Measurements from ENCODE around the gene HNMT.

GRCh38 chr2:137991078-137991477 is 26.8 kb downstream of the HNMT start:
- TF ChIP-seq CTCF (IDR thresholded peaks at IDR 0.05) (no peak), JUN (CRISPR knock-in tag; IDR thresholded peaks at IDR 0.05) (no peak), CBFB (CRISPR knock-in tag; IDR thresholded peaks at IDR 0.05; ENCODE audit: low read depth) (no peak), HMGXB4 (CRISPR knock-in tag; IDR thresholded peaks at IDR 0.05) (no peak), MAX (CRISPR knock-in tag; IDR thresholded peaks at IDR 0.05) (no peak), ZNF396 (CRISPR knock-in tag; IDR thresholded peaks at IDR 0.05; ENCODE audit: borderline replicate concordance) (no peak), GABPB1 (CRISPR knock-in tag; IDR thresholded peaks at IDR 0.05) (no peak)

Measured in WTC11 (cell line).